Retinal pigment epithelial cell (primary cell): Measurements from ENCODE around the gene EXOC4.
"Not testable (repeated sequence)": the region's sequence is repeated elsewhere in the genome, so short reads cannot be mapped to it uniquely, and the experiment has no call there.

Experiments used
- DNase-seq: peaks from one replicate; pipeline ENCODE4 v3.0.0-alpha.2; 2010; ENCODE audit warnings: low read depth
- H3K4me3 ChIP-seq: 2 replicates; pipeline ENCODE4 v1.5.1; 2011; ENCODE audit warnings: mild to moderate bottlenecking, low read length, control low read depth, moderate library complexity
- CTCF ChIP-seq: conservative IDR thresholded peaks from 2 replicates; pipeline ENCODE4 v1.5.1; 2011; ENCODE audit warnings: low read depth, low read length, control low read depth, inconsistent platforms

The EXOC4 gene

DNA sequence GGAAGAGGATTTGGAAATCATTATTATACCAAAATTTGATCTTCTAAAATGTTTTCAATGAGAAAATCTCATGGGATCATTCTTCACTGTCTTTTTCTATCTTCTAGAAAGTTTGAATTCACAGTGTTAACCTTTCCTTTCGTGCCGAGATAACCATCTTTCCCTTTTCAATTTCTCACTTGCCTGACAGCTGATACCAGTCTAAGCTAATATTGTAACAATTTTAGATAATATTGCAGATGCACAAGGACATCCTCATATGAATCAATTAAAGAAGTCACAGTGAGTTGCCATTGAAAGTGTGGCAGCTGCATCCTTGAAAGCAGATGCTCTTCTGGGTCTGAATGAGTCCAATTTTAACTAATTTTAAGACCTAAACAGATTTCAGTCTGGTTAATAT is 734.7 kb downstream of the EXOC4 start:
- H3K4me3 ChIP-seq = no peak overlapping the region
- DNase-seq = no peak

DNA sequence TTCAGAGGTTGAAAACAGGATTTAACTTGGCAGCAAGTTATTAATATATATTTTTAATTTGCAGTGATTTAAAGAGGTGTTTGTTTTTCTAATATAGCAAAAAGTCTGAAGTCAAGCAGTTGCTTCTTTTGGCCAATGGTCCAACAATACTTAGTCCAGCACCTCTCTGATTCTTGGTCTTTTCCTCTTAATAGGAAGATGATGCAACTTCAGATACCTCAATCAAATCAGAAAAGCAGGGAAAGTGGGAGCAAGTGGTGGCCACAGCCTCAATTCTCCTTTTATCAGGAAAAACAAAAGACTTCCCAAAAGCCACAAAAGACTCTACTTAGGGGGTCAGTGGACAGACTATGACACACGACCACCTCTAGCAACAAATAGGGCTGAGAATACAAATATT is 740.7 kb downstream of the EXOC4 start:
- H3K4me3 ChIP-seq = no peak overlapping the region
- TF ChIP-seq CTCF = no peak
- DNase-seq = no peak

More for the DNA sequence above, 734.7 kb downstream of the EXOC4 start:
- no peak for TF ChIP-seq CTCF

DNA sequence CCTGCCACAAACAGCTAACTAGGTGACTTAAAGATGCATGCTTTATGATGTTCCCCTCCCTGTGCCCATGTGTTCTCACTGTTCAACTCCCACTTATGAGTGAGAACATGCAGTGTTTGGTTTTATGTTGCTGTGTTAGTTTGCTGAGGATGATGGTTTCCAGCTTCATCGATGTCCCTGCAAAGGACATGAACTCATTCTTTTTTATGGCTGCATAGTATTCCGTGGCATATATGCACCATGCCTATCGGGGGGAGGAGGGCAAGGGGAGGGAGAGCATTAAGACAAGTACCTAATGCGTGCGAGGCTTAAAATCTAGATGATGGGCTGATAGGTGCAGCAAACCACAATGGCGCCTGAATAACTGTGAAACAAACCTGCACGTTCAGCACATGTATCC is 741.2 kb downstream of the EXOC4 start:
- H3K4me3 ChIP-seq, DNase-seq: not testable (repeated sequence)

DNA sequence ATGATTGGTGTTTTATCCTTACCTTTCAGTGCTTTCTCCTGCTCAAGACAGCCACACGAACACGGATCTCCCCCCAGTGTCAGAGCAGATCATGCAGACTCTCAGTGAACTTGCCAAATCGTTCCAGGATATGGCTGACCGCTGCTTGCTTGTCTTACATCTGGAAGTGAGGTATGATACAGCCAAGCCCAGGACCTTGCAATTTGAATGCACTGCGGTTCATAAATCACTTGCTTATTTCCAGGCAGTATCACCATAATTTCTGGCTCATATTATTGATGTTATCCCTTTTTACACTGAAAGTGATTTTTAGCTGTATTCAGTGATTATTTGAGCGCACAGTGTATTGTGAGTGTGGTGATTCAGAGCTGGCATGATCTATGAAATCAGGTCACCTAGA is 744.6 kb downstream of the EXOC4 start:
- no peak for TF ChIP-seq CTCF
- DNase-seq = no peak
- no peak overlapping the region for H3K4me3 ChIP-seq

DNA sequence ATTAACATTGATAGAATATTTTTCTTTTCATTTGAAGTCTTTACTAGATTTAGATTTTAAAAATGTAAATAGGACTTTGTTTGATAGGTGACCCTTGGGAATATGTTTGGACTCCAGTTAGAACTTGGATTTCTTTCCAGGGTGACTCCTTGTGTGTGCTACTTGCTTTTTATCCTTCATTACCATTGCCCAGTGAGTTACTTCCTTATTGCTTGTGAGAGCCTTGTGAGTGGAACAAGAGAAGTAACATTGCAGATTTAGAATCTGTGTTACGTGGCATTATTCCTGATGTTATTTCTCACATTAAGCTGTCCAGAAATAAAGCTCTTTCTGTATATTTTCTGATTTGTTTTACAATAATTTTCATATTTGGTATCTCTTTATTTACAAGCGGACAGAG is 746.3 kb downstream of the EXOC4 start:
- no peak for TF ChIP-seq CTCF
- DNase-seq = no peak
- no peak overlapping the region for H3K4me3 ChIP-seq

DNA sequence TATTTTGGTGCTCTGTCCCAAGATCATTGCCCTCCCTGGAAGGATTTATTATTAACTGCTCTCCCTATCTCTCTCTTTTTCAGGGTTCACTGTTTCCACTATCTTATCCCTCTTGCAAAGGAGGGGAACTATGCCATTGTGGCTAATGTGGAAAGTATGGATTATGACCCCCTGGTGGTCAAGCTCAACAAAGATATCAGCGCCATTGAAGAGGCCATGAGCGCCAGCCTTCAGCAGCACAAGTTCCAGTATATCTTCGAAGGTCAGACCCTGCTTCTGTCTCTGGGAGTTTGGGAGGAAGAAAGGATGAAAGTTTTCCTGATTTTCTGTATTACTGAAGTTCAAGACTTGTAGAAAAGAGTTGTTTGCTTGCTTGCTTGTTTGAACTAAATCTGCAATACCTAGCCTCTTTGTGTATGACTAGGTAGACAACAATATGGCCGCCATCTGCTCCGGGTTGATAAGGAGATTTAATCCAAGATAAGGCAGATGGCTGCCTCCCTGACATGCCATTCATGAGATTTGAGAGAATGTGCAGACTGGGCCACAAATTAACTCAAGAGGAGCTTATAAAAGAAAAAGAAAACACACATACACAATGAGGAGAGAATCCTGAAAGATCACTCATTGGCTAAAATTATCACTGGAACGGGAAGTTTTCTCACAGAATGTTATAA is 752.1 kb downstream of the EXOC4 start:
- no peak overlapping the region for H3K4me3 ChIP-seq
- no peak for TF ChIP-seq CTCF
- no peak for DNase-seq

- DNase-seq = peak; percentile 29
Measured at GRCh38 chr7:134009314-134010110, 756.6 kb downstream of the EXOC4 start.

More at GRCh38 chr7:134009314-134010110, 756.6 kb downstream of the EXOC4 start:
- H3K4me3 ChIP-seq = no peak overlapping the region
- TF ChIP-seq CTCF = no peak
